Frontal cortex (tissue), 4 donors: ENCODE measurements around the gene ADGRG6. TPM values are rescaled to one million over a fixed set of nuclear protein-coding genes. Genes with fewer than 3 reads are reported as not detected.
"Not testable (repeated sequence)": the region's sequence is repeated elsewhere in the genome, so short reads cannot be mapped to it uniquely, and the experiment has no call there.

ENCODE experiments used
- DNase-seq, 2 donors: peaks; one replicate each; pipeline ENCODE4 v3.0.0; 2012; ENCODE audit warnings: low spot score in 2 of 2
- FAIRE-seq: peaks from 2 replicates; lab custom pipeline; 2012; peaks lifted over from hg19 to GRCh38; lab: Jason Lieb, UNC
- total RNA-seq: library from RNA; depleted of rRNA; stranded (reverse); fragments of >200 nt; gene quantifications from one replicate; pipeline ENCODE4 v1.2.3, GENCODE V29; 2014
- donor health status: control.
- donor health status: control.
- donor health status: control.

Gene ADGRG6
- total RNA-seq, 1 donor from 2014 or later = 9.8 TPM

DNA sequence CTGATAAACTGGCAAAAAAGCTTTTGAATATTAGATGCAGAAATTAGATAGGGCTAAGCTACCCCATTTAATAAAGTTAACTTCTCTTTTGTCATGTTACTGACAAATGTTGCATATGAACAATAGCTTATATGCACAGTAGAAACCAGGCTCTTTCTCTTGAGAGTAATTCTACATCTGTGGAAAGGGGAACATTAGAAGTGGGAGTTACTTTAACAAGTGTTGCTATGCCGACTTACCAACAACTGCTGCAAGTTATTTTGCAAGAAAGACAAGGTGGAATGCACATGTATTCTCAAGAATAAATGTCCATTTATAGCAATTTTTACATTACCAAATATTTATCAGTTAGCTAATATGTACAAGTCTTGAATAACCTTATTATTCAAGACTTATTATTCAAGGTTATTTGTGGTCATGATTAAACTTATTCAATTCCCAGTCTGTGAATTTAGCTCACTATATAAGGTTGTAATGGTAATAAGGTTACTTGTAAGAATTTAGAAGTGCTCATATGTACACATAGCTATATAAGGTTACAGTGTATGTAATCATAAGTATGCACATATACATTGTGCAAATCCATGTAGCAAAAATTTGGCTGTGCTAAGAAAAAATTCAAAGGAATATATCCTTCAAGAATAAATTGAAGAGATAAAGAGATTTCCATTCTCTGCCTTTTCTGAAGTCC is 38.3 kb downstream of the ADGRG6 start:
- DNase-seq = no peak
- no peak for FAIRE-seq

- DNase-seq (no peak), FAIRE-seq (no peak)
Measured at GRCh38 chr6:142341855-142342330, 40.1 kb downstream of the ADGRG6 start.

DNA sequence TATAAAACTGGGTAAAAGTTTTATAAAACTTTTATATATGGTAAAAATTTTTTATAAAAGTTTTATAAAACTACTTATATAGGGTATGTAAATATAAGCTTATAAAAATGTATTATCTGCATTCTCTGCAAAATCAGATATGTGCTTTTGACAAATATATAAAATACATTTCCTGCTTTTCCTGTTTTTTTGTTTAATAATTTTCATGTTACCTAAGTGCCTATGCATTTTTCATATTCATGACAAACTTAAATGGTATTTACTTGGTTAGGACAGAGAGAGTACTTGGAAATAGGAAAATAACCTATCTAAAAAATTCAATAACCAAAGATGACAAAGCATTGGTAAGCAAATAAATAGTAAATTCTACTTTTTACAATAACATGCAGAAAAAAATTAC is 41.2 kb downstream of the ADGRG6 start:
- no peak for DNase-seq
- FAIRE-seq = peak; percentile 94

- FAIRE-seq (no peak), DNase-seq (no peak)
Measured at GRCh38 chr6:142343938-142344337, 42.1 kb downstream of the ADGRG6 start.

- no peak for FAIRE-seq
Measured at GRCh38 chr6:142345261-142345660, 43.5 kb downstream of the ADGRG6 start.

DNA sequence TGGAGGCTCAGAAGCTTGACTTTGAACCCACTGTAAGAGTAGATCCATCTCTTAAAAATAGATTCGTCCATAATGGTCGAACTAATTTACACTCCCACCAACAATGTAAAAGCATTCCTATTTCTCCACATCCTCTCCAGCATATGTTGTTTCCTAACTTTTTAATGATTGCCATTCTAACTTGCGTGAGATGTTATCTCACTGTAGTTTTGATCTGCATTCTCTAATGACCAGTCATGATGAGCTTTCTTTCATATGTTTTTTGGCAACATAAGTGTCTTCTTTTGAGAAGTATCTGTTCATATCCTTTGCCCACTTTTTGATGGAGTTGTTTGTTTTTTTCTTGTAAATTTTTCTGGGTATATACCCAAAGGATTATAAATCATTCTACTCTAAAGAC is 44.4 kb downstream of the ADGRG6 start:
- DNase-seq, FAIRE-seq: not testable (repeated sequence)

More at GRCh38 chr6:142345261-142345660, 43.5 kb downstream of the ADGRG6 start:
- no peak for DNase-seq

- DNase-seq (no peak), FAIRE-seq (no peak)
Measured at GRCh38 chr6:142349215-142349823, 47.5 kb downstream of the ADGRG6 start.

DNA sequence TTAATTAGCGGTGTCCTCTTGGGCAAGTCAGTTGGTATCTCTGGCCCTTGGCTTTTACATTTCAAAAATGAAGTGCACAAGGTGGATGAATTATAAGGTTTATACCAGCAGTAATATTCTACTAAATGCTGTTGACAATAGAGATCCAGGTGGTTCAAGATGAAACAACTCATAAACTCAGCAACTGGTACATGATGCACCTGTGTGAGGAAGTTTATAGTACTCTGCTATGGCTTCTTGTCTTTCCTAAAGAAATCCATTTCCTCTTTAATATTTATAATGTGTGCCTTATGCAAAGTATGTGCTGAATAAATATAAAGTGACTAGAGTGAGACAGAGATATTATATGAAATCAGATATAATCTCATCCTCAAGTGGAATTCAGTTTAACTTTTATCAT is 48.5 kb downstream of the ADGRG6 start:
- FAIRE-seq = no peak

DNA sequence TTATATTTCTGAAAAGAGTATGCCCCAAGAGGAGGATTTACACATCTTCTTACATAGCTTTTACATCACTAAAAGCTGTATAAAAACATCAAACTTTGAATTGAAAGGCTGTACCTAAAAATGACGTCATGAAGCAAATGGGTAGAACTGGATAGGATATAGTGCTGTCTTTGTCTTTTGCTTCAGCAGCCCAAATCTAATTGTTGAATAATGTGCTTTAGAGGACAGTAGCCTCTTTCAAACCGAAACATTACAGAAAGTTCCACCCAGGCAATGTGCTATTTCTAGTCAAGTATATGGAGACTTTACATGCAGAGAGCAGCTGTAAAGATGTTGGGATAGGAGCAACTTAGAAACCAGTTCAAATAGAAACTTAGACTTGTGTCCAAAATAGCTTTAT is 51.9 kb downstream of the ADGRG6 start:
- no peak for DNase-seq
- FAIRE-seq = no peak

More for the DNA sequence above, 48.5 kb downstream of the ADGRG6 start:
- no peak for DNase-seq

DNA sequence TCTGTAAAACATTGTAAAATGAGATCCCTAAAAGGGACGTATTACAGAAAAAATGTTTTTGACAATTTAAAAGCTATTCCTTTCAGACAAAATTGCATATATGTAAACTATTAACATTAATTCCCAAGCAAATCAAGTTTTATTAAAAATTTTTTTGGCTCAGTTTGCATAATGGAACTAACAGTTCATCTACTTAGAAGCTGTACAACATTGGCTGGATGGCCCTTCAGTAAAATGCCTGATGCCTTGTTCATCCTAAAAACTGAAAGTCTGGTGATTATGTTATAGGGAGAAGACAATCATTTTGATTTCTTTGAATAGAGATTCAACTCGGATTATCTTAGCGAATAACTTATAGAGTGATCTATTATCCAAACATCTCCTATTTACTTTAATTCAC is 52.8 kb downstream of the ADGRG6 start:
- FAIRE-seq = no peak
- DNase-seq = no peak

- FAIRE-seq (no peak), DNase-seq (no peak)
Measured at GRCh38 chr6:142355520-142356174, 53.8 kb downstream of the ADGRG6 start.

DNA sequence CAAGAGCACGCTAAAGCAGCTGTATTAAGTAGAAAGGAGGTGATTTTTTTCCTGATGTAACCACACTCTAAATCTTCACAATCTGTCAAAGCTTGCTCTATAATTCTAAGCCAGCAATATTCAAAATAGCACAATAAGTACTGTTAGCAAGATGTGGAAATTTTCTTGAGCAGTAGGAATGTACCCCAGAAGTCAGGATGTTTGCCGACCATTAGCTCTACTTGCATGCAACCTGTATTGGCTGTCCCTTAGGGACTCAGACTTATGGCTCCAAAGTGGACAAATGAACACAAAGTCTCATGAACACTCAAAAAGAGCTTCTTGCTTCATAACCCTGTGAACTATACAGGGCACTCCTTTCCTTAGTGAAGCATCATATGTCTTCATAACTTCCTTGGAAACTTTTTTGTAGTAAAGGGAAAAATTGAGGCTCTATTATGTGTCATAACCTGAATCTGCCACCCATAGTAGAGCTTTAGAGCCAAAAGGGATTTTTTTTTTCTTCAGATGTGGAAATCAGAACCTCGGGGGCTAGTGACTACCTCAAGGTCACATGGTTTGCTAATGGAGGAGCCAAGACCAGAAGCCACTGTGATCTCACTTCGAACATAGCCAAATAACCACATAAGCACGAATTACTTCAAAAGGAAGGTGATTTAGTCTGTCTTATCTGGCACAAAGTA is 54.5 kb downstream of the ADGRG6 start:
- FAIRE-seq (no peak), DNase-seq (no peak)

DNA sequence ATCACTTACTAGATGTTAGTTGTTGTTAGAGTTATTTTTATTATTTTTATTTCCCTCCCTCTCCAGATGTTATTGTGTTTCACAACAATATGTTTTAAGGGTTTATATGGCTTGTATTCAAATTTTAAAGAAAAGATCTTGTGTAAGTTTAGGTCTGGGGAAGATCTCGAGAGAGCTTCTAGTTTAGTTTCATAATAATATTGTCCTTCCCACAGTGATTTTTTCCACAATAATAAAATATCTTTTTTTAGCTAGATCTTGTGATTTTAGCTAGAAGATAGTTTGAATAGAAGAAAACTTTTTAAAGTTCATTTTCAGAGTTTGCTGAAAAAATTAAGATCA is 55.0 kb downstream of the ADGRG6 start:
- FAIRE-seq (no peak), DNase-seq (no peak)

DNA sequence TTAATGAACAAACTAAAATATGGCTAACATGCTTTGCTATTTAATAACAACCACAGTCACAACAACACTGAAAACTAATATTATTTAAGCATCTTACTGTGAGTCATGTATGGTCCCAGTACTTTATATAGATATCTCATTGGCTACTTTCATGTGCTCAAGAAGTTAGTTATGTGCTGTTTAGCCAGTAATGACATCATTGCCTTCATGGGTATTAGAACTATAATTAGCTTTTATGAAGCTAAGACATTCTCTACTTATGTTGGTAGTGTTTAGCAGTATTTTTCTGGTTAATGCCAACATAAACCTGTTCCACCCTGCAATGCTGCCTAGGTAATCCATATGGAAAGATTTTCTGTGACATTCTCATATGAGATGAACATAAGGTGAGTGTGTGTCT is 56.1 kb downstream of the ADGRG6 start:
- FAIRE-seq = no peak
- no peak for DNase-seq

- DNase-seq (no peak), FAIRE-seq (no peak)
Measured at GRCh38 chr6:142359271-142359960, 57.6 kb downstream of the ADGRG6 start.

- DNase-seq (no peak), FAIRE-seq (no peak)
Measured at GRCh38 chr6:142361345-142361744, 59.5 kb downstream of the ADGRG6 start.

GRCh38 chr6:142361779-142362750 is 60.3 kb downstream of the ADGRG6 start:
- DNase-seq = no peak
- FAIRE-seq = no peak

DNA sequence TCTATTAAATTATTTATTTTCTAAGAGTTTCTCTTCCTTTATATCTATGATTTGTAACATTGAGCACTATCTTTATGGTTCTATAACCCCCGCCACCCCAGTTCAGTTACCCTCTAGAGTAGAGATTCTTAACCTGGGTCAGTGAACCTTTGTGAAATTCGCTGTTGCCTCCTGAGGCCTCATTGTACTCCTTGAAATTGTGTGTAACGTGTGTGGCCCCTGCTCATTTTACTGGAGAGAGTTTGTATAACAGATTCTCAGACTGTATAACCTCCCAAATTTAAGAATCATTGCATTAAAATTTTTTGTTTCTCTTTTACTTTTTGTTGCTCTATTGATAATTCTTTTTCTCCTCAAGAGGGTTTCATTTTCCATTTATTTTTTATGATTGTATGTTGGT is 65.3 kb downstream of the ADGRG6 start:
- FAIRE-seq = no peak

GRCh38 chr6:142367501-142368018 is 65.8 kb downstream of the ADGRG6 start:
- DNase-seq = no peak
- no peak for FAIRE-seq

More for the DNA sequence above, 65.3 kb downstream of the ADGRG6 start:
- DNase-seq = no peak
